H9 (cell line): Measurements from ENCODE around the gene GRIN3B. TPM values are rescaled to one million over a fixed set of nuclear protein-coding genes. Genes with fewer than 3 reads are reported as not detected.
A peak's percentile ranks its signal among the peaks of the same experiment; 100 is the strongest.

Source experiments
- DNase-seq: peaks from one replicate; pipeline ENCODE4 v3.0.0-alpha.2; 2017
- H2AFZ ChIP-seq: one replicate; pipeline ENCODE4 v1.6.1; 2013; ENCODE audit warnings: mild to moderate bottlenecking, low read length, control low read depth, moderate library complexity
- H2AK5ac ChIP-seq: 2 replicates; pipeline ENCODE4 v1.6.1; 2013; ENCODE audit warnings: low read length, control low read depth, mixed read lengths; ENCODE audit not compliant: insufficient read length
- H2BK120ac ChIP-seq: one replicate; pipeline ENCODE4 v1.6.1; 2013; ENCODE audit warnings: low read depth, mild to moderate bottlenecking, low read length, control low read depth, inconsistent platforms; ENCODE audit not compliant: poor library complexity, severe bottlenecking
- H2BK12ac ChIP-seq: 2 replicates; pipeline ENCODE4 v1.6.1; 2013; ENCODE audit warnings: low read length, control low read depth, mixed read lengths, low read depth; ENCODE audit not compliant: insufficient read length
- H2BK15ac ChIP-seq: 2 replicates; pipeline ENCODE4 v1.6.1; 2013; ENCODE audit warnings: low read depth, low read length, control low read depth
- H2BK20ac ChIP-seq: one replicate; pipeline ENCODE4 v1.6.1; 2013; ENCODE audit warnings: low read depth, mild to moderate bottlenecking, low read length, control low read depth, inconsistent platforms; ENCODE audit not compliant: poor library complexity, severe bottlenecking
- H2BK5ac ChIP-seq: 2 replicates; pipeline ENCODE4 v1.6.1; 2013; ENCODE audit warnings: low read length, control low read depth, mixed read lengths; ENCODE audit not compliant: insufficient read length
- H3K14ac ChIP-seq: 2 replicates; pipeline ENCODE4 v1.6.1; 2013; ENCODE audit warnings: low read length, control low read depth; ENCODE audit not compliant: insufficient read depth
- H3K18ac ChIP-seq: 2 replicates; pipeline ENCODE4 v1.6.1; 2013; ENCODE audit warnings: low read depth, mild to moderate bottlenecking, mixed read lengths, low read length, control low read depth; ENCODE audit not compliant: insufficient read length
- H3K23ac ChIP-seq: 2 replicates; pipeline ENCODE4 v1.6.1; 2013; ENCODE audit warnings: low read length, control low read depth, mixed read lengths, low read depth; ENCODE audit not compliant: insufficient read length
- H3K23me2 ChIP-seq: 2 replicates; pipeline ENCODE4 v1.6.1; 2013; ENCODE audit warnings: low read depth, mild to moderate bottlenecking, mixed read lengths, low read length, control low read depth; ENCODE audit not compliant: insufficient read length, poor library complexity, severe bottlenecking
- H3K27ac ChIP-seq: 2 replicates; pipeline ENCODE4 v1.5.1; 2013; ENCODE audit warnings: low read length, control low read depth, mixed read lengths, low read depth; ENCODE audit not compliant: insufficient read length
- H3K27me3 ChIP-seq: 2 replicates; pipeline ENCODE4 v1.6.1; 2013; ENCODE audit warnings: low read length, control low read depth, inconsistent platforms; ENCODE audit not compliant: insufficient read depth
- H3K4ac ChIP-seq: 2 replicates; pipeline ENCODE4 v1.6.1; 2013; ENCODE audit warnings: low read depth, mild to moderate bottlenecking, control low read depth, inconsistent platforms, low read length, moderate library complexity
- H3K4me1 ChIP-seq: 2 replicates; pipeline ENCODE4 v1.6.1; 2013; ENCODE audit warnings: low read length, control low read depth, inconsistent platforms; ENCODE audit not compliant: insufficient read depth
- H3K4me2 ChIP-seq: 2 replicates; pipeline ENCODE4 v1.6.1; 2013; ENCODE audit warnings: low read length, control low read depth, mixed read lengths; ENCODE audit not compliant: insufficient read length, insufficient read depth
- H3K56ac ChIP-seq: 2 replicates; pipeline ENCODE4 v1.6.1; 2013; ENCODE audit warnings: low read depth, mild to moderate bottlenecking, mixed read lengths, low read length, control low read depth; ENCODE audit not compliant: insufficient read length
- H3K79me1 ChIP-seq: 2 replicates; pipeline ENCODE4 v1.6.1; 2013; ENCODE audit warnings: low read depth, mild to moderate bottlenecking, moderate library complexity, low read length, control low read depth, inconsistent platforms; ENCODE audit not compliant: insufficient read depth, poor library complexity, severe bottlenecking
- H3K79me2 ChIP-seq: 2 replicates; pipeline ENCODE4 v1.6.1; 2013; ENCODE audit warnings: low read length, control low read depth, inconsistent platforms; ENCODE audit not compliant: insufficient read depth
- H3K9ac ChIP-seq: 2 replicates; pipeline ENCODE4 v1.6.1; 2013; ENCODE audit warnings: low read length, control low read depth, mixed read lengths; ENCODE audit not compliant: insufficient read length; ENCODE audit errors: extremely low read depth
- H3K9me3 ChIP-seq: one replicate; pipeline ENCODE4 v1.6.1; 2013; ENCODE audit warnings: low read depth, low read length, inconsistent platforms; ENCODE audit not compliant: control insufficient read depth
- H3T11ph ChIP-seq: one replicate; pipeline ENCODE4 v1.6.1; 2013; ENCODE audit warnings: mild to moderate bottlenecking, low read length, control low read depth, inconsistent platforms
- H4K20me1 ChIP-seq: one replicate; pipeline ENCODE4 v1.6.1; 2013; ENCODE audit not compliant: control insufficient read depth, insufficient read length, insufficient read depth
- H4K5ac ChIP-seq: 2 replicates; pipeline ENCODE4 v1.6.1; 2013; ENCODE audit warnings: low read depth, mild to moderate bottlenecking, mixed read lengths, low read length, control low read depth; ENCODE audit not compliant: insufficient read length
- H4K8ac ChIP-seq: replicated peaks from 2 replicates; pipeline ENCODE4 v1.6.1; 2013; ENCODE audit warnings: low read length, control low read depth, mixed read lengths, low read depth; ENCODE audit not compliant: insufficient read length
- H4K91ac ChIP-seq: 2 replicates; pipeline ENCODE4 v1.6.1; 2013; ENCODE audit warnings: low read depth, mild to moderate bottlenecking, moderate library complexity, mixed read lengths, low read length, control low read depth; ENCODE audit not compliant: insufficient read length
- H3K27ac Mint-ChIP-seq, 3 experiments: 2 replicates in 2 of 3; 3 replicates in 1 of 3; pipeline ENCODE4 v1.8.0; 2020 to 2021; ENCODE audit warnings: mixed read lengths in 3 of 3, mild to moderate bottlenecking in 1 of 3, moderate library complexity in 1 of 3
- H3K27me3 Mint-ChIP-seq: 2 replicates; pipeline ENCODE4 v1.8.0; 2021; ENCODE audit warnings: low read depth, mild to moderate bottlenecking, moderate library complexity, mixed read lengths
- H3K36me3 Mint-ChIP-seq, 3 experiments: 2 replicates in 2 of 3; 3 replicates in 1 of 3; pipeline ENCODE4 v1.8.0; 2020 to 2021; ENCODE audit warnings: low read depth in 3 of 3, mixed read lengths in 3 of 3; ENCODE audit not compliant: insufficient read depth in 1 of 3
- H3K4me1 Mint-ChIP-seq, 2 experiments: 2 replicates each; pipeline ENCODE4 v1.8.0; 2020; ENCODE audit warnings: mixed read lengths in 2 of 2
- H3K4me3 Mint-ChIP-seq, 2 experiments: 2 replicates in 1 of 2; 3 replicates in 1 of 2; pipeline ENCODE4 v1.8.0; 2020 to 2021; ENCODE audit warnings: mild to moderate bottlenecking in 2 of 2, mixed read lengths in 2 of 2, moderate library complexity in 1 of 2
- H3K9me3 Mint-ChIP-seq, 2 experiments: 2 replicates in 1 of 2; 3 replicates in 1 of 2; pipeline ENCODE4 v1.8.0; 2020; ENCODE audit warnings: mild to moderate bottlenecking in 2 of 2, mixed read lengths in 2 of 2, moderate library complexity in 1 of 2
- WGBS: extraction: QIAGEN DNeasy Blood & Tissue Kit; methylation state at CpG from one replicate; pipeline ENCODE4 v1.1.7; 2013; ENCODE audit warnings: missing lambda C conversion rate, low lambda C conversion rate, mixed read lengths; ENCODE audit not compliant: insufficient read length; ENCODE audit errors: extremely low coverage; 5-methylcytosine and 5-hydroxymethylcytosine counted together
- total RNA-seq: library from RNA; stranded (reverse); gene quantifications from 2 replicates; pipeline ENCODE4 v1.2.1, GENCODE V29; 2021
- TF ChIP-seq, protein P1 (sequence below): fragments of 200-600 bp; sonication (generic); conservative IDR thresholded peaks from 3 replicates; pipeline ENCODE4 v1.8.0; 2021; ENCODE audit warnings: antibody characterized with exemption, mild to moderate bottlenecking

Gene GRIN3B
- total RNA-seq, 1 experiment from 2014 or later, result 1.0 TPM

DNA sequence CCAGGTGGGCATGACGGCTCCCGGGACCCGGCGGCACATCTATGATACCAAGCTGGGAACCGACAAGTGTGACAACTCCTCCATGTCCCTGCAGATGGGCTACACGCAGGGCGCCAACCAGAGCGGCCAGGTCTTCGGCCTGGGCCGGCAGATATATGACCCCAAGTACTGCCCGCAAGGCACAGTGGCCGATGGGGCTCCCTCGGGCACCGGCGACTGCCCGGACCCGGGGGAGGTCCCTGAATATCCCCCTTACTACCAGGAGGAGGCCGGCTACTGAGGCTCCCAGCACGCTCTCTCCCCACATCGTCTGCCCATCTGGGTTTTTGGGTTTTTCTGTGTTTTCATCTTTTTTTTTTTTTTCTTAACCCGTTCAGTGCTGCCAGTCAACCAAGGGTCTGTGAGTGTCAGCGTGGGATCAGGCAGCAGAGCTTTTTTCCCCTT, 37.4 kb downstream of the GRIN3B start:
- Histone ChIP-seq H3K23ac (no peak overlapping the region), H2AFZ (no peak overlapping the region), H4K20me1 (no peaks in the 10 kb centered on the region), H3K27me3 (no peaks in the 10 kb centered on the region), H2BK5ac (no peak overlapping the region), H2BK15ac (no peak overlapping the region), H3K79me1 (no peaks in the 10 kb centered on the region), H2BK120ac (no peak overlapping the region), H4K5ac (no peak overlapping the region), H2BK20ac (no peak overlapping the region), H3K4me2 (no peak overlapping the region), H2AK5ac (no peak overlapping the region), H2BK12ac (no peak overlapping the region), H3K79me2 (no peaks in the 10 kb centered on the region), H3K56ac (no peak overlapping the region), H3K9me3 (no peaks in the 10 kb centered on the region), H3K27ac (no peak overlapping the region), H3T11ph (no peak overlapping the region), H3K14ac (no peak overlapping the region), H3K23me2 (peaks cover 9% of the 10 kb centered on the region), H3K4me1 (no peaks in the 10 kb centered on the region), H4K91ac (no peak overlapping the region), H3K9ac (no peak overlapping the region), H3K4ac (no peak overlapping the region), H4K8ac (no peak overlapping the region), H3K18ac (no peak overlapping the region)
- H3K4me3 Mint-ChIP-seq, result no peak overlapping the region; a peak in 2 of 5 replicates
- H3K27me3 Mint-ChIP-seq, result peaks cover 3% of the 10 kb centered on the region; the same call in 1 of the 2 replicates
- TF ChIP-seq, protein P1, sequence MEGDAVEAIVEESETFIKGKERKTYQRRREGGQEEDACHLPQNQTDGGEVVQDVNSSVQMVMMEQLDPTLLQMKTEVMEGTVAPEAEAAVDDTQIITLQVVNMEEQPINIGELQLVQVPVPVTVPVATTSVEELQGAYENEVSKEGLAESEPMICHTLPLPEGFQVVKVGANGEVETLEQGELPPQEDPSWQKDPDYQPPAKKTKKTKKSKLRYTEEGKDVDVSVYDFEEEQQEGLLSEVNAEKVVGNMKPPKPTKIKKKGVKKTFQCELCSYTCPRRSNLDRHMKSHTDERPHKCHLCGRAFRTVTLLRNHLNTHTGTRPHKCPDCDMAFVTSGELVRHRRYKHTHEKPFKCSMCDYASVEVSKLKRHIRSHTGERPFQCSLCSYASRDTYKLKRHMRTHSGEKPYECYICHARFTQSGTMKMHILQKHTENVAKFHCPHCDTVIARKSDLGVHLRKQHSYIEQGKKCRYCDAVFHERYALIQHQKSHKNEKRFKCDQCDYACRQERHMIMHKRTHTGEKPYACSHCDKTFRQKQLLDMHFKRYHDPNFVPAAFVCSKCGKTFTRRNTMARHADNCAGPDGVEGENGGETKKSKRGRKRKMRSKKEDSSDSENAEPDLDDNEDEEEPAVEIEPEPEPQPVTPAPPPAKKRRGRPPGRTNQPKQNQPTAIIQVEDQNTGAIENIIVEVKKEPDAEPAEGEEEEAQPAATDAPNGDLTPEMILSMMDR, result no peak
- peak overlapping the region in 2 of 3 experiments; percentile 17 to 79; a peak in 3 of 7 replicates for H3K27ac Mint-ChIP-seq
- H3K4me1 Mint-ChIP-seq, result peaks cover 13 to 25% of the 10 kb centered on the region in 2 experiments
- no CpG with 5 or more reads among the region's 22 CpGs for WGBS
- no peaks in the 10 kb centered on the region for H3K9me3 Mint-ChIP-seq
- peaks cover 30 to 53% (median 47%) of the 10 kb centered on the region in 3 experiments for H3K36me3 Mint-ChIP-seq
- DNase-seq, result no peak
